ENCODE results near the gene CHST6.
"Not testable (repeated sequence)": the region's sequence is repeated elsewhere in the genome, so short reads cannot be mapped to it uniquely, and the experiment has no call there.

The CHST6 gene

DNA sequence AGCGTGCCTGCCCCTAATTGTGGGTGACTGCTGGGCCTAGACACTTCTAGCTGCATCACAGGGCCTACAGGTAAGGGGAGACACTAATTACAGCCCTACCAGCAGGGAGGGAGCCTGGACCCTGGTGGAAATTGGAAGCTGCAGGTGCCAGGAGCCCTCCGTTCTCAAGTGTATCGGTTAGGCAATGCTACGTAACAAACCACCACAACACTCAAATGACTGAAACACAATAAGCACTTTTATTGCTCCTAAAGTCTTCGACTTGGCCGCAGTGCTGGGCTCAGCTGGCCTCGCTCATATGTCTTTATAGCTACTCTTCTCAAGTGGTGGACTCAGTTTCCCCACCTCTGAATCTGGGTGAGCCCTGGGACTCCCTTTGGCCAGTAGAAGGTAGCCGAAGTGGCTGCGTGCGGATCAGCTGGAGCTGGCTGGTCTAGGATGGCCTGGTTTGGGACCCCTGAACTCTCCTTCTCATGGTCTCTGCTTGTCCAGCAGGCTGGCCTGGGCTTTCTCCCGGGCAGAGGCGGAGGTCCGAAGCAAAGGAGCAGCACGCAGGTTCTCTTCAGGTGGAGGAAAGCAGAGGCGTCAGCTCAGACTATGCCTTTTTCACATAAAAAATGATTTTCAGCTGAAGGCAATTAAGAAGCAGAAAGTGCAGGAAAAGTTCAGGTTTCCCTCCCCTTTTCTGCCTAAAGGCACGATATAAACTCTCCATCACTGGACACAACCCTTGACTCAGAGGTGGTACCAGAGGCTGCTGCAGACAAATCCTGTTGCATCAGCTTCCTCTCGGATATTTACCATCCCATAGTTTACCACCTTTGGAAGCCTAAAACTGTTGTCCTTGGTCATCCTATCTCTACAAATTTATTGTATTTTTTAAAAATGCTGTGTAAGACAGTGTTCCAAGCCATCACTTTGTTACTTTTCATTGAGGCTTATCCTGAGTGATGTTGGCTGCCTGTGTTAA is 22.0 kb downstream of the CHST6 start:
- no peak for DNase-seq

DNA sequence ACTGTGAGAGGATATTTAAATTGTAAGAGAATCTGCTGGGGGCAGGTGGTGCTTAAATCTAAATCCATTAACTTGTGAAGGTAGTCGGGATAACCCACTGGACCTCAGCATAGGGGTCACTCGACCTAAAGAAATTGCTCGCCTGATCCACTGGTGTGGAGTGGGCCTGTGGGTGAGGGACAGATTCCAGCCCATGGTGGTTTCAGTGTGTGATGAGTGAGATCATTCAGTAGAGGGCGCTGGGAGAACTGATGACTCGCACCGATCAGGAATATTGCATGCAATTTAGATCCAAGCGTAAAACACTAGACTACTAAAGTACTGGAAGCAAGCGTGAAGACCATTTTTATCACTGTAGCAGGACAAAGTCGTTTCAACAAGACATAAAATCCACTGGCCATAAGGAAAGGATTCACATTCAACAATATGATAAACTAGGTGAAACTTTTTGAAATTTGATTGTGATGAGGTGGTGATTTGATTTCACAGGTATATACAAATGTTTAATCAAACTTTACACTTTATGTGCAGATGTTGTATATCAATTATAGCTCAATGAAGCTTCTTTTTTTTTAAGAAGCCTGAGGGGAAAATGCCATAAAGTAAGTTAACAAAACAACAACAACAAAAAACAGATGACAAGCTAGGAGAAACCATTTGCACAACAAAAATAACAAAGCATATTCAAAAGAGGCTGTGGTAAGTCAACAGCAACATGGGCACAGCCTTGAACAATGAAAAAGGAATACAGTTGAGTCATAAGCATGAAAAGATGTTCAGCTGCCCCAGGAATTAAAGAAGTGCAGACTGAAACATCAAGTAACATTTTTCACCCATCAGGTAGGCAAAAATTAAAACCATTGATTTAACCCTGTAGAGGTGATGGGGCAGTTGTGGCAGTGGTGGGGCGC is 23.3 kb downstream of the CHST6 start:
- peak in 1 of 2 experiments; percentile 65 for DNase-seq

DNA sequence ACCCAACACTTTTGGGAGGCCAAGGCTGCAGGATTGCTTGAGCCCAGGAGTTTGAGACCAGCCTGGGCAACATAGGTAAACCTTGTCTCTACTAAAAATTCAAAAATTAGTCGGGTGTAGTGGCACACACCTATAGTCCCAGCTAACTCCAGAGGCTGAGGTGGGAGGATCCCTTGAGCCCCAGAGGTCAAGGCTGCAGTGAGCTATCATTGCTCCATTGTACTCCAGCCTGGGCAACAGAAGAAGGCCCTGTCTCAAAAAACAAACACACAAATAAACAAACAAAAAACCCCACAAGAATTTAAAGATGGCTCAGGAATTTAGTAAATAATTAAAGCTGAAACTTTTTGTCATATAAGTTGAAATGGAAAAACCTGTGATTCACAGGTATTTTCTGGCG is 28.5 kb downstream of the CHST6 start:
- DNase-seq = no peak

DNA sequence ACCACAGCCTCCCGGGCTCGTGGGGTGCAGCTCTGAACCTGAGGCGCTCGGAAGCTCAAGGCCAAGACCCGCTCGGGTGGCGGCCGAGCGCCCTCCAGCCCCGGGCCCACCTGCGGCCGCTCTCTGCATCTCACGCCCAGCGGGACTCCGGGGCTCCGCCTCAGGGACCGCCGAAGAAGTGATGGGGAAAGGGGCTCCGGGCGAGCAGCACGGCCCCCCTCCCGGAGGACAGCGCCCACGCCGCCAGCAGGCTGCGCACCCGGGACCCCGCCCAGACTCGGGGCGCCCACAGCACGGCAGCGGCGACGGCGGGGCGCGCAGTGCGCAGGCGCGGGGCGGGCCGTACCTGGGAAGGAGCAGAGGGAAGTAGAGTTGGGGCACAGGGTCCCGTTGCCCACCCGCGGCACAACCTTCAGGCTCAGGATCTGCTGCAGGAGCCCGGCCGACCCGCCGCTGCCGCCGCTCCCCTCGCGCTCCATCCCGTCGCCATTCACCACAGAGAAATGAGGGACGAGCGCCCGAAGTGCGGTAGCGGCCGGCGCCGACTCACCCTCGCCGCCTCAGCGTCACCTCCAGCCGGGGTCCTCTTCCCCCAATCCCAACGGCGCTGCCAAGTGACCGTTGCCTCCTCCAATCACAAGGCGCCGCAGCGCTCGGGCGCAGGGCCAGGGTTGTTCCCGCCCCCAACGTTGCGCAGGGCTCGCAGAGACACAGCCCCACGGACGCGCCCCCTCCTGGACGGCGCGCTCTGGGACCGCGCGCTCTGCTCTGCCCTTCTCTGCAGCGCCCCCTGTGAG is 30.9 kb downstream of the CHST6 start, which contains the start of gene TMEM170A:
TMEM170A (minus strand) TSS at position 568 of the 797 bp plus-strand sequence; CDS start at position 479, 89 bp downstream.
- DNase-seq = peak; percentile 89 to 97

DNA sequence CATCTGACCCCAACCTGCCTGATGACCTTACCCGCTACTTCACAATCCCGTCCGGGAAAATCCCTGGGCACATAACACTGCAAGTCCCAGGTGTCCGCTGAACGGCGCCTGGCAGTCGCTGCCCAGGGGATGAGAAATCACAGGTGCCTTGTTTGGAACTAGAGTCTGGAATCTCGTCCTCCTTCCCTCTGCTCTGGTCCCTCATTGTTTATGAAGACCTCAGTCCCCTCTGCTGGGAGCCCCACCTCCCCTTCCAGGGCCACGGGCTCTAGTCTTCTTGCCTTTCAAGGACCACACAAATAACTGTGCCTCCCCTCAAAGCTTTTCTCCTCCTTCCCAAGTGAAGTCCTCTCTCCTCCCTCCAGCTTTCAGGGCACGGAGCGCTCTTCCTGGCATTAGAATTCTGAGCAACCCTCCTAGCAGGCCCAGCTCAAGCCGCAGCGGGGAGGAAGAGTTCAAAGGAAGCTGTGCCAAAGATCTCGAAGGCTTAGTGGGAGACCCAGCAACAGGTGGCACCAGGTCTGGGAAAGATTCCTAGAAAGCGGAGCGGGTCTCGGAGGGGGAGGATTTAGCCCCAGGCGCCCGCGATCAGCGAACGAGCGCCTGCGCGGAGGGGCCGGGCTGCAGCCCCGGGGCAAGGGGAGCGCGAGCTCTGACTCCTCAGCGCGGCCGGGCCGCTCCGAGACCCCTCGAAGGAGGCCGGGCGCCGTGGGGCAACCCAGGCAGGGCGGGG is 31.7 kb downstream of the CHST6 start:
- peak in 1 of 2 experiments; percentile 10 for DNase-seq

DNA sequence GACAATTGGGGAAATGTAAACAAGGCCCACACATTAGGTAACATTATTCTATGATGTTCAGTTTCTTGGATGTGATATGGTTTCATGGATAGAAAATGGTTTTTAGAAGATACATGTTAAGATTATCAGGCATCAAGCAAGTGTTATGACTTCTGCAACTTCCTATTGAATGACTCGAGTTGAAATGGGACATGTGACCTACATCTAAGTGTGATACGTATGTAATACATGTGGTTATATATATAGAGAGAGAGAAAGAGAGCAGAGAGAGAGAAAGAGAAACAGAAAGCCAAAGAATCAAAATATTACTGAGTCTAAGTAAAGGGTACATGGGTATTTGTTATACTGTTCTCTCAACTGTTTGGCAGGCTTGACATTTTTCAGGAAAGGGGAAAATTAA is 32.4 kb downstream of the CHST6 start:
- no peak for DNase-seq

DNA sequence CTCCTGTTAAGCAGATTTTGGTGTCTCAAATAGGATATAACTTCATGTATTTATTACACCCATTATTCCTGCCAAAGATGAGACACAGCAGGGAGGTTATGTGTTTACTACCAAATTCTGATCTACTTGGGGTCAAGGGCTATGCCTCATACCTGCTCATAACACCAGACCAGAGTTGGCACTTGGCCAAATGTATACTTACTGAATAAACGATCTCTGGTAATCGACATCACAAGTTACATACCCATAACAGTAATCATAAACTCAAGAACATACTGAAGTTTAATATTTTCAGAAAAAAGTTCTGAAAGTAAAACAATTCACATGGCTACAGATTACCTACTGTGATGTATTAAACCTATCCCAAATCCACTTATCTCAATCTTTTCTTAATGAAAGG is 33.7 kb downstream of the CHST6 start:
- DNase-seq = no peak

DNA sequence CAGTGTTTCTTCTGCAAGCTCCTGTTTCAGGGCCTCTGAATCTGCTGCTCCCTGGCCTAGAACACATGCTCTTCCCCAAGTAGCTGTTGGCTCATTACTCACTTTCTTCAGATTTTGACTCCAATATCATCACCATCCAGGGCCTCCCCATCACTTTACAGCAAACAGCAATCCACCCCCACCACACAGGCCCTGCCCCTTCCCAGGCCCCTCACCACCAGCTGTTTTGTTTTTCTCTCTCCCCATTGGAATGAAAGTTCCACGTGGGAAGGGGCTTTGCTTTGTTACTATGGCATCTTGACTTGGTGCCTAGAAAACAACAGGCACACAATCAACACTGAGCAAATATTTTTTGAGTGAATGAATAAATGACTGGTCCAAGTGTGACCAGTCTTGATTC is 34.8 kb downstream of the CHST6 start:
- no peak for DNase-seq

DNA sequence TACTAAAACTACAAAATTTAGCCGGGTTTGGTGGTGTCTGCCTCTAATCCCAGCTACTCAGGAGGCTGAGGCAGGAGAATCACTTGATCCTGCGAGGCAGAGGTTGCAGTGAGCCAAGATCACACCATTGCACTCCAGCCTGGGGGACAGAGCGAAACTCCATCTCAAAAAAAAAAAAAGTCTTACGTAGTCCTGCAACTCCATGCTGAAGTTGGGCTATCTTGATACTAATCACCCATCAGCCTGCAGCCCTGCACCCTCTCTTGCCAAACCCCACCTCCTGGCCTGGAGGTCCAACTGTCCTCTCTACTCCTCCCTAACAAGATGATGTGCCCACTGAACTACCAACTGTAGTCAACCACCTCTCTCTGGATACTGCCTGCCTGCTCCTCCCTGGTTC is 35.5 kb downstream of the CHST6 start:
- DNase-seq = no peak

DNA sequence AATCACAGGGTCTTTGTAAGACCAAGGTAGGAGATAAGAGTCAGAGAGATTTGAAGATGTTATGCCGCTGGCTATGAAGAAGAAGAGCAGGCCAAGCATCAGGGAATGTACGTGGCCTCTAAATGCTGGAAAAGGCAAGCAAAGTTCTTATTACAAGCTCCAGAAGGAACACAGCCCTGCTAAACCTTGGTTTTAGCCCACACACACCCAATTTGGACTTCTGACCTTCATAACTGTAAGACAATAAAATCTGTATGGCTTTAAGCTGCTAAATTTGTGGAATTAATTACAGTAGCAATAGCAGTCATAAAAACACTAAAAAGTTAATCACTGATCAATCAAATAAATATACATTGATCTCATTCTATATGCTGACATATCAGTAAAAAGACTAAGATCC is 36.8 kb downstream of the CHST6 start:
- no peak for DNase-seq

DNA sequence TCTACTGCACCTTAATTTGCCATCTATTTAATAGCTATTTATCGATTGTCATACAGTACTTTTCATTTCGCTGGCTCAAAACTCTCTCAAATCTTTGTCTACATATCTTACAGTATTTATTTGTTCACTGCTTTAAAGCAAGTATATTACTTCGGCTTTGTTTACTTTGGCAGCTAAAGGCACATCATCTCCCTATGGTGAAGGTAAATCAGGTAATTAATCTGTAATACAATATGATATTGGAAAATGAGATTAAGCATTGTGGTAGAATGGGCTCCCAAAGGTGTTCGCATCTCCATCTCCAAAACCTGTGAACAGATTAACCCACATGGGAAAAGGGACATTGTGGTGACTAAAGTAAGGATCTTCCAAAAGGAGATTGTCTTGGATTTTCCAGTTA is 37.2 kb downstream of the CHST6 start:
- DNase-seq = no peak

DNA sequence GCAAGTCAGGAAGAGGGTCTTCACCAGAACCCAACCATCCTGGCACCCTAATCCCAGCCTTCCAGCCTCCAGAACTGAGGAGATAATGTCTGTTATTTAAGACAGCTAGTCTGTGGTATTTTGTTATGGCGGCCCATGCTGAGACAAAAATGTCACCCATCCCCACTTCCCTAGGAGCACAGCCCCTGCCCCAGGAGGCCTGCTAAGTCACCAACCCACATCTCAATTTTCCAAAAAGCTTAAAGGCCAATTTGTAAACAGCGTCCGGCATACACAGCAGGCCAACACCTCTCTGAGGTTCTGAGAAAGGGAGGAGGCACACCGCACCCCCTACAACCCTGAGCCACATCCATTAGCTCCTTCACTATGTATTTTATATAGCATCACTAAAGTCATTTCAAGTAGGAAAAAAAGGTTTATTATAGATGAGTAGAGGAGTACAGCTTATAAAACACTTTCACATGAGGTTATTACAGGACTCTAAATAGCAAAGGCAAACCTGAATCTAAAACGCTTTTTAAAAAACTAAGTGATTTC is 37.7 kb downstream of the CHST6 start:
- no peak for DNase-seq

DNA sequence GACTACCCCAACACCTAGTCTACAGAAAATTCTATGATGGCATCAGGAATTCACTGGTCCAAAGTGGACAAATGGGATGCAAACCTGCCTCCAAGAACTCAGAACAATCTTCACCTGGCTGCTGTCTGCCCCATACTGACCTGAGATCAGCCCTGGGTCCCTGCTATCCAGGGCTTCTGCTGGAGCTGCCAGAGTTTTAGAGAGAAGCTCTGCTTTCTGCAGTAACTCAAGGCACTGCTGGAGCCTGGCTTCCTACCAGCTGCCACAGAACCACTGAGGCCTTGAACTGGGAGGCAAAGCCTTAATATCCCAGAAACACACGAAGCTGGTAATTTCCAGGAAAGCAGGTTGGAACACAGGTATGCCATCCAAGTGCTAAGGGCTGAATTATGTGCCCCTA is 38.3 kb downstream of the CHST6 start:
- DNase-seq = no peak

DNA sequence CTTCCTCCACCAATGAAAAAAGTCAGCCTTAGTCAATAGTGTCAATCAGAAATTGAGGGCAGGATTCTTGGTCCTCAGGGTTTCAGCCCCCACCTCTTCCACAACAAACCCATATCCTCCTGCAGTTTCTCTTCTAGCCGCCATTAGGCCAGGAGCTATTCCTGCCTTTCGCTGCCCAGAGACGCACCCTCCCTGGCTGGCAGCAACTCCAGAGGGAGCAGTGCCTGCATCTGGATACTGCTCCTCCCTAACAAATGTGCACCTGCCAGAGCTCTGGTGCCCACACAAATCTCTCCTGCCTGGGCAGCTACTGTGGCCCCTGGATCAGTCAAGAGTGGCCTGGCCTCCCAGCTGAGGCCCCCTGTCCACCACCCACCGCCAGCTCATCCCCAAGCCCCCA is 38.8 kb downstream of the CHST6 start:
- DNase-seq = not testable (repeated sequence)

DNA sequence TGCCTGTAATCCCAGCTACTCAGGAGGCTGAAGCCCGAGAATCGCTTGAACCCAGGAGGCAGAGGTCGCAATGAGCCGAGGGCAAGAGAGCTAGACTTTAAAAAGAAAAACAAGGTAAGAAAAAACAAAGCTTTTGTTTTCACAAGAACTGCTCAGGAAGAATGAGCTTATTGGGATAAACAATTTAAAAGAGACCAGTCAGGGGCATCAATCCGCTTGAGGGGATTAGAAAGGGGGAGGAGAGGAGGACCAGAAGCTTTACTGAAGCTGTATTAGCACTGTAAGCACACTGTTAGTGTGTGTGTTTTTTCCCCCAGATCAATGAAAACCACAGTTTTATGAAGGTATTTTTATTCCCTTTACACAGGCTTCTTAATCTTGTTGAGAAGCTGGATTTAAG is 39.6 kb downstream of the CHST6 start:
- DNase-seq = no peak

DNA sequence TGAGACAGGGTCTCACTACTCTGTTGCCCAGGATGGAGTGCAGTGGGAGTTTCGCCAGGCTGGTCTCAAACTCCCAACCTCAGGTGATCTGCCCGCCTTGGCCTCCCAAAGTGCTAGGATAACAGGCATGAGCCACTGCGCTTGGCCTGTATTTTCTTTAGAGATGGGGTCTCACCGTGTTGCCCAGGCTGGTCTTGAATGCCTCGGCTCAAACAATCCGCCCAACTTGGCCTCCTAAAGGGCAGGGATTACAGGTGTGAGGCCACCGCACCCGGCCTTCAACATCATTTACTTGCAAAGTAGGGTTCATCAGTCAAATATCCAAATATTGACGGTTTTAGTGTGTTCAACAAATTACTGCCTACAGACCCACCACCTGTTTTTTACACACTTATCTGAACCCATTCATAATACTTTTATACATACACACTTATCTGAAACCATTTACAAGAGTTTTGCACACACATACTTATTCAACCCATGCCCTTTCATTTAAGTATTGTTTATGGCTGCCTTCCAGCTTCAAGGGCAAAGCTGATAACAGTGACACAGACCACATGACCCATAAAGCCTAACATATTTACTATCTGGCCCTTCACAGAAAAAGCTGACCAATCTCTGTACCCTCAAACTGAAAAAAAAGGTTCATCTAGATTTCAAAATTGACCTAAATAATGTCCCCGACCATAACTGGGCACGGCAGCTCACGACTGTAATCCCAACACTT is 42.6 kb downstream of the CHST6 start:
- no peak for DNase-seq

DNA sequence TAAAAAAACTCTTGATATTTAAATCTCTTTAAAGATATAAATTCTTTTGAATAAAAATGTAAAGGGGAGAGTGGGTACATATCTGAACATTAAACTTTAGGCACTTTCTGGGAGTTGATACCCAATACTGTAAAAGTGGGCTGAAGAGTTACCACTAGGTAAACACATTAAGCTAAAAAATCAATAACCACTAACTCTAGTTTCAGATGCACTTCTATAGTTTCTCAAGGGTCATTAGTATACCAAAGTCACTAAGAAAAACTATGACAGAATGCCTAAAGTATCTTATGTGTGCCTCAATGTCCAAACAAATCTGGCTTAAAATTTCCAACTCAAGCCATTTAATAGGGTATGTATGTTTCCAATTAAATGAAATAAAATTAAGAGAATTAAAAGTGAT is 48.8 kb downstream of the CHST6 start:
- no peak for DNase-seq

DNA sequence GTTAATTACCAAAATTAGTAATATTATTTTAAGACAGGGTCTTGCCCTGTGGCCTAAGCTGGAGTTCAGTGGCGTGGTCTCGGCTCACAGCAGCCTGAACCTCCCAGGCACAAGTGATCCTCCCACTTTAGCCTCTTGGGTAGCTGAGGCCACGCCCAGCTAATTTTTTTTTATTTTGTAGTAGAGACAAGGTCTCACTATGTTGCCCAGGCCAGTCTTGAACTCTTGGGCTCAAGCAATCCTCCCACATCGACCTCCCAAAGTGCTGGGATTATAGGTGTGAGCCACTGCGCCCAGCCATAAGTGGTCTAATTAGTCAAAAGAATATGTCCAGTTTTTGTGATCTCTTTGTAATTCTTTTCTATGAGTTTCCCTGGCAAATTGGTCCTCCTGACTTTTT is 49.9 kb downstream of the CHST6 start:
- no peak for DNase-seq

DNA sequence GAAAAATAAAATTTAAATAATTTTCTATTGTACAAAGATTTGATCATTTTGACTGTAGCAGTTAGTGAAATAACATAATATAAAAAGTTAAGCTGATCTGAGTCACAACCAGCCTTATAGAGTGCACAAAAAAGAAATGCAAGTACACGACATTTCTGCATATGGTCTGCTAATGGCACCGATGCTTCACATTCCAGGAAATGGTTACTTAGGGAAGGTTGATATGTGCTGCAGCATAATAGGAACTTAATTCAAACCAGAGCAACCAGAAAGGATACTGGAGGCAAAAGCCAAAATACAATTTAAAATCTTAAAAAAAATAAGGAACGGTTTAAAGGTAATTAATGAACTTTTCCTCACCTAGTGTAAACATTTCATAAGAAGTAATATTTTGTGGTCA is 51.9 kb downstream of the CHST6 start:
- DNase-seq = no peak

DNA sequence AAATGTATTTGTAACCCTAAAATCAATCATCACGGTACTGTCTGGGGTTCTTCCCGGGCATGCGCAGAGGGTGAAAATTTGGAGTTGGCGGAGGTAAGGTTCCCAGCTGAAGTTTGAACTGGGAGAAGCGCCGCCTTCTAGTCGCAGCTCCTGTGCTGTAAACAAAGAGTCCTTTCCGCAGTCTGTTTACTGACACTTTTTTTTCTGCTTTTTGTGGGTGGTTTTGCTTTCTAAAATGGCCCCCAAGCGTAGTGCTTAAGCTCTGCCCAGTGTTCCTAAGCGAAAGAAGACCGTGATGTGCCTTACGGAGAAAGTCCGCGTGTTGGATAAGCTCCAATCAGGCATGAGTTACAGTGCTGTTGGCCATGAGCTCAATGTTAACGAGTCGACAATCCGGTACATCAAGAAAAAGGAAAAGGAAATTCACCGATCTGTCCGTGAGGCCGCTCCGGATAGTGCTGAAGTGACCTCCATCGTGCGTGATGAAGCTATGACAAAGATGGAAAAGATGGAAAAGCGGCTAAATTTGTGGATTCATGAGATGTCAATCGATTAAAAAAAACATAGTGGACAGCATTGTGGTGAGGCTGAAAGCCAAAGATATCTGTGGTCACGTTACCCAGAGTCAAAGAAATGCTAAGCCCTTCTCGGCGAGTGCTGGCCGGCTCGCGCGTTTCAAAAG is 61.4 kb downstream of the CHST6 start:
- DNase-seq = peak; percentile 65 to 94
